Measurements from ENCODE around the gene HOXC9.

Gene HOXC9

GRCh38 chr12:53963434-53964314, 36.3 kb upstream of the HOXC9 start:
- no peak for DNase-seq

GRCh38 chr12:53964315-53964713, 35.6 kb upstream of the HOXC9 start:
- DNase-seq = no peak

GRCh38 chr12:53965281-53966084, 34.5 kb upstream of the HOXC9 start:
- DNase-seq = no peak

GRCh38 chr12:53966085-53966384, 33.9 kb upstream of the HOXC9 start:
- DNase-seq = no peak

GRCh38 chr12:53966385-53967133, 33.4 kb upstream of the HOXC9 start:
- DNase-seq = no peak

- no peak for DNase-seq
Measured at GRCh38 chr12:53967421-53967925, 32.5 kb upstream of the HOXC9 start.

GRCh38 chr12:53968214-53969127, 31.5 kb upstream of the HOXC9 start:
- DNase-seq = no peak

- no peak for DNase-seq
Measured at GRCh38 chr12:53969588-53970259, 30.2 kb upstream of the HOXC9 start.

GRCh38 chr12:53970451-53970850, 29.5 kb upstream of the HOXC9 start:
- DNase-seq = no peak

GRCh38 chr12:53971129-53971528, 28.8 kb upstream of the HOXC9 start:
- no peak for DNase-seq

GRCh38 chr12:53971686-53972085, 28.3 kb upstream of the HOXC9 start:
- DNase-seq = no peak

- DNase-seq = no peak
Measured at GRCh38 chr12:53972152-53972702, 27.7 kb upstream of the HOXC9 start.

GRCh38 chr12:53972722-53973235, 27.2 kb upstream of the HOXC9 start, which contains the start of gene HOXC11:
Gene HOXC11 (plus strand): TSS chr12:53973126. CDS start chr12:53973242, 116 bp downstream.
- DNase-seq = no peak

GRCh38 chr12:53973236-53974042, 26.5 kb upstream of the HOXC9 start:
- DNase-seq = no peak

- no peak for DNase-seq
Measured at GRCh38 chr12:53974084-53975063, 25.6 kb upstream of the HOXC9 start, which contains the start of gene HOTAIR. Gene HOTAIR (minus strand): TSS chr12:53974954.

- DNase-seq = no peak
Measured at GRCh38 chr12:53975064-53975471, 24.9 kb upstream of the HOXC9 start.

GRCh38 chr12:53975479-53976152, 24.3 kb upstream of the HOXC9 start:
- DNase-seq = no peak
